Stimulated activated CD8-positive, alpha-beta memory T cell treated with anti-CD3 and anti-CD28 coated beads, Interleukin-15, amount 100 ng/mL, for 48 hours (primary cell): ENCODE results near the gene MYL10.

Source experiments
- DNase-seq, 2 donors: peaks; one replicate each; pipeline ENCODE4 v3.0.0-alpha.2; 2020; ENCODE audit warnings: low read depth in 2 of 2

The MYL10 gene

DNA sequence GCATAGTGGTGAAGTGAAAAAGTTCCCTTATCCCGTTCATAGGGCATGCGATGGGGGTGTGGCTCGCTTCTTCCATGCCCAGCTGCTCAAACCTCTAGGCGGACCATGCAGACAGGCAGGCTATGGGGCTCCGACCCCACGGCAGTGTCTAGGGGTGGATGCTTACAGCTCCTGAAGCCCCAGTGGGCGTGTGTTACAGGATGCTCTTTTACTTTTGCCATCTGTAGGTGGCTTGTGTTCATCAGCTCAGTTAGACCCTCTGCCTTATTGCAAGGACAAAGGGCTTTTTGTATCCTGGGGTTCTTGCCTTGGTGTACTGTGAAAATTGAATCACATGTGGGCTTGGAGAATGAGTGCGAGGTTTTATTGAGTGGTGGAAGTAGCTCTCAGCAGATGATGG, at the start of gene MYL10:
Gene MYL10 (minus strand): TSS at position 126 of the 400 bp plus-strand sequence. CDS start 178 bp downstream, outside the sequence.
- no peak for DNase-seq

DNA sequence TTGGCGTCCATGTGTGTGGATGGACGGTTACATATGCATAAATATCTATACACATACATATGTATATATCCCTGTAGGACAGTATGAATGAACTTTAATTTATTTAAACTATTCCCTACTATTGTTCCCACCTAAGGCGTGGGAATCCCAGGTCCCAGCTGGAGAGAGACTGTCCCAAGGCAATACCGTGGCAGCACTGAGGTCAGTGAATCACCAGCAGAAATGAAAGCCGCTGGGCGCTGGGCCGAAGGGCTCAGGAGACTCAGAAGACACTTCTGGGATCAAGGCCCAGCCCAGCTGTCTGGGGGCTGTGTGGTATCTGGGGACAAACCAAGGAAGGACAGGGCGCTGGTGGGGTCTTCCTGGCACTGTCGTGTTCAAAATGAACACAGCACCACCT, 49.6 kb upstream of the MYL10 start:
- no peak for DNase-seq

- DNase-seq: no peak
Observed at GRCh38 chr7:101677797-101678479, 48.8 kb upstream of the MYL10 start.

GRCh38 chr7:101677391-101677790, 48.3 kb upstream of the MYL10 start:
- DNase-seq: no peak

DNA sequence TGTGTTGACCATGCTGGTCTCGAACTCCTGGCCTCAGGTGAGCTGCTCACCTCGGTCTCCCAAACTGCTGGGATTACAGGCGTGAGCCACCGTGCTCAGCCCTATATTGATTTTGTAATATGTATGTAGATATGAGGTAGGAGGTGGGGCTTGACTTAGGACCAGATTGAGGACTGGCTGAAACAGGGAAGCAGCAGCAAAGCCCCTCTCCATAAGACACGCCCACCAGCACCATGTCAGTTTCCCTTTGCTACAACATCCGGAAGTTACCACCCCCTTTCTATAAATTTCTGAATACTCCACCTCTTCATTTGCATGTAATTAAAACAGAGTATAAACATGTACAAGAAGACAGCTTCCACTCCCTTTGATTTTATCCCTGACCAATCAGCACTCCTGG, 47.9 kb upstream of the MYL10 start:
- DNase-seq: no peak

GRCh38 chr7:101676062-101676598, 47.0 kb upstream of the MYL10 start:
- DNase-seq: no peak

DNA sequence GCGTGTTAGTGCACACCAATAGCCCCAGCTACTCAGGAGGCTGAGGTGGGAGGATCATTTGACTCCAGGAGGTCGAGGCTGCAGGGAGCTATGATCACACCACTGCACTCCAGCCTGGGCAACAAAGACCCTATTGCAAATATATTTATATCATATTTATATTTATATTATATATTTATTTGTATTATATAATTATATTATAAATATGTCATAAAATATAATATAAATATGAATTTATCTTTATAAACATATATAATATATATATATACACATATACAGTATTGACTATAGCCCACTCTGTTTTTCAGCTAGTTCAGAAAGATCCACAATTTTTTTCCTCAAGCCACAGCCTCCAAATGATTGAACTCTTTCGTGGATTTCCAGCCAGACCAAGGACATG, 45.3 kb upstream of the MYL10 start:
- DNase-seq: no peak

DNA sequence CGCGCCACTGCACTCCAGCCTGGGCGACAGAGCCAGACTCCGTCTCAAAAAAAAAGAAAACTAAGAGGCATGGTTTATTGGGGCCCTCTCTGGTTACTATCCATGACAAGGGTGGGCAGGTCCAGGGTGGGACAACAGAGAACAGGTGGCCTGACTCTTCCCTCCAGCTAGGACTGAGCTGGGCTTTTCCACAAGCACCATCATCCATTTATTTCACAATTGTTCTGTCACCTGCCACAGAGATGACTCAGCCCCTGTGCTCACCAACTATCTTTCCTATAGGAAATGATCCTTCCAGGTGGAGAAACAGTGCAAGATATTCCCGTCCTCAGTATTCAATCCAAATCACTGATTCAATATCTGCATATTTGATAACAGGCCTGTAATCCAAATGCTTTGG, 44.9 kb upstream of the MYL10 start:
- DNase-seq: no peak

DNA sequence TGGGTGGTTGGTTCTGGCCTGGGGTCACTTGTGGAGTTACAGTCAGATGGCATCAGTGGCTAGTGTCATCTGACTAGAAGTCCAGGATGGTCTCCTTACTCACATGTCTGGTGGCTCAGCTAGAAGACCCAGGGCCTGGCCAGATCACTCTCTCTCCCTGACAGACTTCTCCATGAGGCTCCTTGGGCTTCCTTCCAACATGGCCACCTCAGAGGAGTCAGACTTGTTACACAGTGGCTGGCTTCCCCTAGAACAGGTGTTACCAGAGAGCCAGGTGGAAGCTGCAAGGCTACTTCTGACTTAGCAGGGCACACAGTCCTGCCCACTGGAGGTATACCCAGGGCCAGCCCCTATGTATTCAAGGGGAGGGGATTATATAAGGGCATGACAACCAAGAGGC, 44.2 kb upstream of the MYL10 start:
- DNase-seq: no peak

DNA sequence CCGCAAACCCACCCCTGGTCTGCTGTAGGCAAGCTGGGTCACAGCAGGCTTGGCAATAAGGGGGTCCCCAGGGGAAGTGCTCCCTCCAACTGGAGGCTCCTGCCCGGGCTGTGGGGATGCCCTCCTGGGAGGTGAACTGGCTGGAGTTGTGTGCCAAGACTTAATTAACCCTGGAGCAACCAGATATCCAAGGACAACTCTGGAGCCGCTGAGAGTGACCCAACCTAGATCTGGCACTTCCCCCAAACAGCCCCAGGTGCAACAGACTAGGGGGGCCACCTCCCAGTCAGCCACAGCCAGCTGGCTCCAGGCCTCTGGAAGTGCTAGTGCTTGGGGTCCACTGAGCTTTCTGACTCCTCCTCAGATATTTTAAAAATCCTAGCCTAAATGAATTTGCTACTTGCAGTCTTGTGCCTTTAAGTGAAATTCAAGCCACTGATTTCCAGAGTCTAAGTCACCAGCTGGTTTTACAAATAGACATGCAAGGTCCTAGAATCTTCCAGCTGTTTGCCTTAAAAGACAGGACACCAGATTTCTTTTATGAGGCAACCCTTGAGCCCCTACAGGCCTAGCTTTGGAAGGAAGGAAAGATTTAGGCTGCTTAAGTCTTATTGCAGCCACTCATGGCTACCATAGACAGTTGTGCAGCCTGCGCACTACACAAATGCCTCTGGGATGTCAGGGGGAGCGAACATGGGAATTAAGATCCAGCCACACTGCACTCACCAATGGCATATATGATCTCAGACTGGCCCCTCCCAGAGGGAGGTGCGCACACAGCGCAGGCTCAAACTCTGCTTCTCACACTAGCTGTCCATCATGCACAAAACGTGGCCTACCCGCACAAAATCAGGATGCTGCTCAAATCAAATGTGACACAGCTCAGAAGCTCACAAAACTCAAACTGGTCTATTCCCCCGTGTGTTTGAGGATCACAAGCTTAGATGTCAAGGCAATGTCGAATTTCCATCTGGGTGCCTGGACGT, 42.6 kb upstream of the MYL10 start:
- no peak for DNase-seq

DNA sequence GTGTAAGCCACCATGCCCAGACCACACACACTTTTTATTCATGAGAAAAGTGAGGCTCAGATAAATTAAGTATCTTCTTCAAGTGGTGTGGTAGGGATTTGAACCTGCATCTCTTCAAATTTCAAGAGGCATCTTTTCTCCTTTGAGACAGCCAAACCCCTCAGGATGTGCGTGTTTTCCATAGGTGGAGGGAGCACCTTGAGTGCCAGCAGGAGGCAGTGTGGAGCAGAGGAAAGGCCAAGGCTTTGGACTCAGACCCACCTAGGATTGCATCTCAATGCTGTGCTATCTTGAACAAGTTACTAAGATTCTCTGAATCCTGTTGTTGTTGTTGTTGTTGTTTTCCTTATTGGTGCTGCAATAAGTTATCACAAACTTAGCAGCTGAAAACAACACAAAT, 40.2 kb upstream of the MYL10 start:
- DNase-seq: no peak

GRCh38 chr7:101668726-101669125, 39.6 kb upstream of the MYL10 start:
- no peak for DNase-seq

DNA sequence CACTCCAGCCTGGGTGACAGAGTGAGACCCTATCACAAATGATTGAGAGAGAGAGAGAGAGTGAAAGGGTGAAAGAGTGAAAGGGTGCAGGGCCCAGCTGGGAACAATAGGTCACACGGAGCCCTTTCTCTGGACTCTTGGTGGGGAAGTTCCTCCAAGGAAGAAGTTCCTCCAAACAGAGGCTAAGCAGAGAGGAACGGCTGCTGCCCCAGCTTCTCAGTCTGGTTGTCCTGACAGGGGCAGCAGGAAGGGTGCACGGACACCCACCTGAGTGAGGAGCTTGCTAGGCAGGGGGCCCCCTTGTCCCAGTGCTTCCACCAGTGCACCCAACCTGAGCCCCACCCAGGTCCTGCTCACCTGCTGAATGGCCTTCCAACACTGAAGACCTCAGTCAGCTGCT, 38.8 kb upstream of the MYL10 start:
- no peak for DNase-seq

DNA sequence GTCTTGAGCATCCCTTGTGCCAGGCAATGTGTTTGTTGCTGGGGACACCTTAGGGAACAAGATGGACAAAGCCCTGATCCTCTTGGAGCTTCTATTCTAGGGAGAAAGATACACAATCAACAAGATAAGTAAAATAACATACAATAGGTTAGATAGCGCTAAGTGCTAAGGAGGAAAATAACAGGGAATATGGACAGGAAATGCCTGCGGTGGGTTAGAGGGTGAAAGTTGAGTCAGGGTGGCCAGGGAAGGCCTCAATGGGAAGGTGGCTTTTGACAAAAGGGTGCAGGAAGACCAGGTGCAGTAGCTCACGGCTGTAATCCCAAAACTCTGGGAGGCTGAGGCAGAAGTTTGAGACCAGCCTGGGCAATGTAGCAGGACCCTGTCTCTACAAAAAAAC, 38.3 kb upstream of the MYL10 start:
- no peak for DNase-seq

- no peak for DNase-seq
Observed at GRCh38 chr7:101666741-101667140, 37.6 kb upstream of the MYL10 start.

- no peak for DNase-seq
Observed at GRCh38 chr7:101666293-101666692, 37.2 kb upstream of the MYL10 start.

DNA sequence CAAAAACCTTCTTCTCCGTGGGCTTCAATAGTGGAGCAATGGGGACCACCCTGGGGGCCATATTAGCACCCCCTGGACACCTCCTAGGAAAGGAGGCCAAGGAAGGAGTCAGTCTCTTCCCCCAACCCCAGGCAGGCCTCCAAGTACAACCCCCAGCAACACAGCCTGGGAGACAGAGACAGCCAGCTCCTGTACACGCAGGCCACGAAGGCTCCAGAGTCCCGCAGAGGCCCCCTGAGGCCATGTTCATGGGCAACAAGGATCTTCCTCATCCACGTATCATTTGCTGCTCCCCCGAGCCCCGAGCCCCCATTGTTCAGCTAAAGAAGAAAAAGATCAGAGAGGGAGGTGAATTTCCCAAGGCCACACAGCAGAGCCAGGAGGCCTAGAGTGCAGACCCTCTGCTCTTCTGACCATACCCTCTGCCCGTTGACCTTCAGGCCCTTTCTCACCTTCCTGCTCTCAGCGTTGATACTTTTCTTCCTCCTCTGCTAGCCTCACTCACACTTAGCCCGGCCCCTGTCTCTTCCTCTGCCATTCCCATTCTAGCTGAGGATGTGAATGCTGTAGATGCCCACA, 35.9 kb upstream of the MYL10 start:
- DNase-seq: no peak

DNA sequence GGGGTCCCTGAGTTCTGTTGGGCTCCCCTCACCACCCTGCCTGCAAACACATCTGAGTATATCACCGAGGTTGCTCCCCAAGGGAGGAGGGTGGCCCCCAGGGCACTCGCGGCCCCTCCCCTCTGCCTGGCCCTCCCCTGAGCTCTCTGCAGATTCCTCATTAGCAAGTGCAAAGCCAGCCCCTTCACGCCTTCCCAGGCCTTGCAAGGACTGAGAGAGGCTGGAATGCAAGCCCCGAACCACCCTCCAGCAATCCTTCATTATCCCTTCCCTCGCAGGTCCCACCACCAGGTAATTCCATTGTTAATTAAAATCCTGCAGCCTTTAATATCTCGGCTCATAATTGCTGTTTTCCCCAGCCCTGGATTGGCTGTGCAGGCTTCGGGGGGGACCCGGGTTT, 35.3 kb upstream of the MYL10 start:
- no peak for DNase-seq

DNA sequence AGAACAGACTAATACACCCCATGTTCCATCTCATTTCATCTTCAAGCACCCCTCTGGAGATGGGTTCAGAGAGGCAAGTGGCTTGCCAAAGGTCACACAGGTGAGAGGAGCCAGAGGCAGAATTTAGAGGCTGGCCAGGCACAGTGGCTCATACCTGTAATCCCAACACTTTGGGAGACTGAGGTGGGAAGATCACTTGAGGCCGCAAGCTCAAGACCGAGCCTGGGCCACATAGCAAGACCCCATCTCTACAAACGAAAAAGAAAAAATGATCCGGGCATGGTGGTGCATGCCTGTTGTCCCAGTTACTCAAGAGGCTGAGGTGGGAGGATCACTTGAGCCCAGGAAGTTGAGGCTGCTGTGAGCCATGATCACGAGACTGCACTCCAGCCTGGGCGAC, 34.7 kb upstream of the MYL10 start:
- DNase-seq: no peak

DNA sequence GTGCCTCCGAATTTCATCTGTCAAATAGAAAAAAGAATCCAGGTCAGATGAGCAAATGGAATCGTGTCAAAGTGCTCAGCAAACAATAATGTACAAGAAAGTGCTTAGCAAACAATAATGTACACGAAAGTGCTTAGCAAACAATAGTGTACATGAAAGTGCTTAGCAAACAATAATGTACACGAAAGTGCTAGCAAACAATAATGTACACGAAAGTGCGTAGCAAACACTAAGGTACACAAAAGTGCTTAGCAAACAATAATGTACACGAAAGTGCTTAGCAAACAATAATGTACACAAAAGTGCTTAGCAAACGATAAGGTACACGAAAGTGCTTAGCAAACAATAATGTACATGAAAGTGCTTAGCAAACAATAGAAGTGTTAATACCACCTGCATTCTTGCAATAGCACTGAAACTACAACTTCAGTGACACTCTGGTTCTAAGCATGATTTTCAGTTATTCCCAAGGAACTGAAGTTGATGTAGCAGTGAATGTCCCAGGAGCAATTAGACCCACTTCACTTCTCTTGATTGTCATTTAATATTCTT, 33.4 kb upstream of the MYL10 start:
- DNase-seq: no peak

DNA sequence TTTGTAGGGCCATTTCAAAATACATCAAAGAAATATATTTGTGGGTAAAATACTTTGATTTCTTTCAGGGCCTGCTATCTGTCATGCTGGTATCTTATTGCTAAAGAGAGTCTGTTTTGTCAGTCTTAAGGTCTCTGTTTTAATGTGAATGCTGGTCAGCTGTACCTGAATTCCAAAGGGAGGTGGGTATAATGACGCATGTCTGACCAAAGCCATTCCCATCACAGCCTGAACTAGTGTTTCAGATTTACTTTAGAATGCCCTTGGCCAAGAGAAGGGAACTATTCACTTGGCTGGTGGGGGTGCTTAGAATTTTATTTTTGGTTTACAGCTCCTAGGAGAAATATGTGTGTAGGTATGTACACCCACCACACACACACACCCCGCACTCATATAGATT, 30.6 kb upstream of the MYL10 start:
- DNase-seq: no peak

- no peak for DNase-seq
Observed at GRCh38 chr7:101657171-101657570, 28.1 kb upstream of the MYL10 start.
